SU-DHL-6 (cell line): Measurements from ENCODE around the gene RNF168.

ENCODE experiments used
- H2AFZ ChIP-seq: fragments of 200-600 bp; sonication (generic); 2 replicates; pipeline ENCODE4 v1.6.1; 2014; ENCODE audit warnings: low read depth, mild to moderate bottlenecking, moderate library complexity, mixed read lengths, antibody characterized with exemption, low read length; ENCODE audit not compliant: severe bottlenecking
- H3F3A ChIP-seq: fragments of 200-600 bp; shearing (Covaris generic); 2 replicates; pipeline ENCODE4 v1.6.0; 2016; ENCODE audit warnings: antibody characterized with exemption, mild to moderate bottlenecking; ENCODE audit not compliant: insufficient read depth
- H3K27ac ChIP-seq: fragments of 200-600 bp; sonication (generic); 2 replicates; pipeline ENCODE4 v1.5.1; 2016; ENCODE audit warnings: low read depth, mild to moderate bottlenecking, low read length, moderate library complexity, mixed read lengths
- H3K27me3 ChIP-seq: fragments of 200-600 bp; sonication (generic), shearing (Covaris generic); 2 replicates; pipeline ENCODE4 v1.6.0; 2014; ENCODE audit warnings: mild to moderate bottlenecking, low read length
- H3K36me3 ChIP-seq: fragments of 200-600 bp; sonication (generic); 2 replicates; pipeline ENCODE4 v1.6.1; 2014; ENCODE audit warnings: mild to moderate bottlenecking, low read length, mixed read lengths
- H3K4me2 ChIP-seq: fragments of 300-600, 200-600 bp; shearing (Covaris generic), sonication (generic); 2 replicates; pipeline ENCODE4 v1.6.0; 2014; ENCODE audit warnings: low read length, low read depth, mild to moderate bottlenecking; ENCODE audit not compliant: poor library complexity, severe bottlenecking
- H3K4me3 ChIP-seq: fragments of 200-600 bp; sonication (generic); 2 replicates; pipeline ENCODE4 v1.5.1; 2014; ENCODE audit warnings: antibody characterized with exemption, low read length, mild to moderate bottlenecking, mixed read lengths; ENCODE audit not compliant: insufficient read depth, poor library complexity, severe bottlenecking
- H3K79me2 ChIP-seq: fragments of 200-600 bp; sonication (generic); 2 replicates; pipeline ENCODE4 v1.6.1; 2014; ENCODE audit warnings: mild to moderate bottlenecking, low read length, moderate library complexity; ENCODE audit not compliant: insufficient read depth
- H3K9ac ChIP-seq: fragments of 200-600 bp; sonication (generic); 2 replicates; pipeline ENCODE4 v1.7.0; 2014; ENCODE audit warnings: mild to moderate bottlenecking, low read length
- H3K9me2 ChIP-seq: fragments of 200-600 bp; sonication (generic); replicated peaks from 2 replicates; pipeline ENCODE4 v1.6.1; 2014; ENCODE audit warnings: low read length; ENCODE audit not compliant: insufficient read depth
- H3K9me3 ChIP-seq: fragments of 200-600 bp; sonication (generic); 2 replicates; pipeline ENCODE4 v1.6.1; 2014; ENCODE audit warnings: low read length, mixed read lengths; ENCODE audit not compliant: insufficient read depth
- H4K20me1 ChIP-seq: fragments of 200-600 bp; sonication (generic); 2 replicates; pipeline ENCODE4 v1.6.1; 2014; ENCODE audit warnings: low read depth, mild to moderate bottlenecking, antibody characterized with exemption, low read length, moderate library complexity, mixed read lengths
- EZH2phosphoT487 ChIP-seq: fragments of 200-600 bp; sonication (generic), shearing (Covaris generic); conservative IDR thresholded peaks from 2 replicates; pipeline ENCODE4 v1.6.1; 2018; ENCODE audit warnings: mild to moderate bottlenecking, antibody characterized with exemption, low read length, moderate library complexity, mixed read lengths
- TF ChIP-seq, protein P1 (sequence below): fragments of 200-600 bp; sonication (generic); IDR thresholded peaks from one replicate; pipeline ENCODE4 v1.5.1; 2017; ENCODE audit warnings: antibody characterized with exemption, mild to moderate bottlenecking, low read length, moderate library complexity; ENCODE audit not compliant: insufficient read depth, poor library complexity, severe bottlenecking

The RNF168 gene

GRCh38 chr3:196541684-196542445, 38.3 kb upstream of the RNF168 start:
- H3F3A ChIP-seq, result no peaks in the 10 kb centered on the region
- no peaks in the 10 kb centered on the region for H4K20me1 ChIP-seq
- TF ChIP-seq, protein P1, sequence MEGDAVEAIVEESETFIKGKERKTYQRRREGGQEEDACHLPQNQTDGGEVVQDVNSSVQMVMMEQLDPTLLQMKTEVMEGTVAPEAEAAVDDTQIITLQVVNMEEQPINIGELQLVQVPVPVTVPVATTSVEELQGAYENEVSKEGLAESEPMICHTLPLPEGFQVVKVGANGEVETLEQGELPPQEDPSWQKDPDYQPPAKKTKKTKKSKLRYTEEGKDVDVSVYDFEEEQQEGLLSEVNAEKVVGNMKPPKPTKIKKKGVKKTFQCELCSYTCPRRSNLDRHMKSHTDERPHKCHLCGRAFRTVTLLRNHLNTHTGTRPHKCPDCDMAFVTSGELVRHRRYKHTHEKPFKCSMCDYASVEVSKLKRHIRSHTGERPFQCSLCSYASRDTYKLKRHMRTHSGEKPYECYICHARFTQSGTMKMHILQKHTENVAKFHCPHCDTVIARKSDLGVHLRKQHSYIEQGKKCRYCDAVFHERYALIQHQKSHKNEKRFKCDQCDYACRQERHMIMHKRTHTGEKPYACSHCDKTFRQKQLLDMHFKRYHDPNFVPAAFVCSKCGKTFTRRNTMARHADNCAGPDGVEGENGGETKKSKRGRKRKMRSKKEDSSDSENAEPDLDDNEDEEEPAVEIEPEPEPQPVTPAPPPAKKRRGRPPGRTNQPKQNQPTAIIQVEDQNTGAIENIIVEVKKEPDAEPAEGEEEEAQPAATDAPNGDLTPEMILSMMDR, result no peak
- no peak for TF ChIP-seq EZH2phosphoT487
- no peaks in the 10 kb centered on the region for H3K79me2 ChIP-seq
- no peaks in the 10 kb centered on the region for H3K36me3 ChIP-seq
- no peaks in the 10 kb centered on the region for H3K27me3 ChIP-seq
- H2AFZ ChIP-seq, result no peak overlapping the region
- no peaks in the 10 kb centered on the region for H3K9me3 ChIP-seq
- no peak overlapping the region for H3K27ac ChIP-seq
- no peak overlapping the region for H3K4me3 ChIP-seq
- H3K9ac ChIP-seq, result no peak overlapping the region
- no peak overlapping the region for H3K4me2 ChIP-seq
- H3K9me2 ChIP-seq, result no peaks in the 10 kb centered on the region

- H3K9me2 ChIP-seq, result no peaks in the 10 kb centered on the region
- H3K27me3 ChIP-seq, result no peaks in the 10 kb centered on the region
- H3F3A ChIP-seq, result no peaks in the 10 kb centered on the region
- H3K36me3 ChIP-seq, result no peaks in the 10 kb centered on the region
- H3K4me3 ChIP-seq, result no peak overlapping the region
- no peak overlapping the region for H3K9ac ChIP-seq
- TF ChIP-seq EZH2phosphoT487, result no peak
- TF ChIP-seq, protein P1, result peak; percentile 51
- no peaks in the 10 kb centered on the region for H4K20me1 ChIP-seq
- H3K4me2 ChIP-seq, result no peak overlapping the region
- no peaks in the 10 kb centered on the region for H3K9me3 ChIP-seq
- H3K27ac ChIP-seq, result no peak overlapping the region
- no peak overlapping the region for H2AFZ ChIP-seq
- H3K79me2 ChIP-seq, result no peaks in the 10 kb centered on the region
Measured at GRCh38 chr3:196537319-196537984, 33.9 kb upstream of the RNF168 start.

GRCh38 chr3:196533260-196533681, 29.7 kb upstream of the RNF168 start:
- H3K36me3 ChIP-seq, result no peaks in the 10 kb centered on the region
- H3K4me2 ChIP-seq, result no peak overlapping the region
- TF ChIP-seq, protein P1, result no peak
- no peak for TF ChIP-seq EZH2phosphoT487
- H3K27ac ChIP-seq, result no peak overlapping the region
- no peaks in the 10 kb centered on the region for H3K79me2 ChIP-seq
- H3K4me3 ChIP-seq, result no peak overlapping the region
- H4K20me1 ChIP-seq, result no peaks in the 10 kb centered on the region
- no peaks in the 10 kb centered on the region for H3K9me3 ChIP-seq
- no peak overlapping the region for H2AFZ ChIP-seq
- no peaks in the 10 kb centered on the region for H3F3A ChIP-seq
- H3K9ac ChIP-seq, result no peak overlapping the region
- no peaks in the 10 kb centered on the region for H3K27me3 ChIP-seq
- H3K9me2 ChIP-seq, result no peaks in the 10 kb centered on the region
